ENCODE results near the gene NLRP12. TPM values are rescaled to one million over a fixed set of nuclear protein-coding genes. Genes with fewer than 3 reads are reported as not detected.

NLRP12 gene
- total and polyA plus RNA-seq, 10 of the 15 experiments (the other 5 are each of a cell fraction or from before 2014, with no cell fraction given): not detected

GRCh38 chr19:53847555-53847954, 23.4 kb upstream of the NLRP12 start (continued):
- TF ChIP-seq NR2C1 (IDR thresholded peaks at IDR 0.05): no peak
- TF ChIP-seq NFYB (IDR thresholded peaks at IDR 0.05; ENCODE audit: insufficient read depth, low read depth, low read length): no peak
- TF ChIP-seq SP1 (IDR thresholded peaks at IDR 0.05; ENCODE audit: low read depth, low read length): no peak
- no peak for TF ChIP-seq HDAC2 (IDR thresholded peaks at IDR 0.05)
- TF ChIP-seq MEF2B (IDR thresholded peaks at IDR 0.05; ENCODE audit: partially characterized antibody, poor library complexity, severe bottlenecking): no peak
- TF ChIP-seq GABPA (IDR thresholded peaks at IDR 0.05; ENCODE audit: low read depth): no peak
- no peak for TF ChIP-seq MTA2 (IDR thresholded peaks at IDR 0.05; ENCODE audit: low read depth)

GRCh38 chr19:53844849-53845246, 20.7 kb upstream of the NLRP12 start:
- TF ChIP-seq RAD21 (IDR thresholded peaks at IDR 0.05; ENCODE audit: insufficient read depth, low read depth, low read length) (no peak), ZBED1 (IDR thresholded peaks at IDR 0.05; ENCODE audit: borderline replicate concordance) (no peak), SPI1 (IDR thresholded peaks at IDR 0.05; ENCODE audit: borderline replicate concordance, insufficient read depth, low read depth, low read length) (no peak), NFYA (IDR thresholded peaks at IDR 0.05; ENCODE audit: borderline replicate concordance, low read depth, low read length) (no peak), MTA2 (IDR thresholded peaks at IDR 0.05; ENCODE audit: low read depth) (no peak), TAF1 (IDR thresholded peaks at IDR 0.05; ENCODE audit: borderline replicate concordance, low read depth, low read length) (no peak), PAX5 (IDR thresholded peaks at IDR 0.05; ENCODE audit: borderline replicate concordance, low read depth, low read length) (no peak), NR2C1 (IDR thresholded peaks at IDR 0.05) (no peak), NRF1 (conservative IDR thresholded peaks at IDR 0.05; ENCODE audit: low read depth, low read length) (no peak), RB1 (IDR thresholded peaks at IDR 0.05; ENCODE audit: borderline replicate concordance) (no peak), BCLAF1 (IDR thresholded peaks at IDR 0.05) (no peak), PKNOX1 (IDR thresholded peaks at IDR 0.05) (no peak), SP1 (IDR thresholded peaks at IDR 0.05; ENCODE audit: low read depth, low read length) (no peak)
- Histone ChIP-seq H3K4me2 (ENCODE audit: control insufficient read depth, insufficient read depth) (no peak overlapping the region), H3K79me2 (ENCODE audit: control insufficient read depth, insufficient read depth, low read length) (no peaks in the 10 kb centered on the region), H3K4me1 (ENCODE audit: control insufficient read depth, insufficient read depth, low read length) (no peaks in the 10 kb centered on the region), H3K27me3 (replicated peaks in 1 of 2; ENCODE audit: control insufficient read depth in 2 of 2, insufficient read depth in 2 of 2, low read length in 1 of 2) (no peaks in the 10 kb centered on the region), H3K9ac (ENCODE audit: control insufficient read depth, insufficient read depth, low read length) (no peak overlapping the region), H3K9me3 (replicated peaks; ENCODE audit: control insufficient read depth, insufficient read depth, low read length) (no peaks in the 10 kb centered on the region; the same call in 2 of the 3 replicates), H3K36me3 (ENCODE audit: control insufficient read depth in 2 of 2, insufficient read depth in 2 of 2, low read length in 1 of 2) (no peaks in the 10 kb centered on the region), H4K20me1 (ENCODE audit: control insufficient read depth, insufficient read depth) (no peaks in the 10 kb centered on the region), H2AFZ (ENCODE audit: control insufficient read depth, low read depth, low read length) (no peak overlapping the region), H3K4me3 (no peak overlapping the region), H3K27ac (ENCODE audit: control insufficient read depth, insufficient read depth) (no peak overlapping the region)
- ATAC-seq (no peak), DNase-seq (ENCODE audit: low read depth, low spot score) (no peak), FAIRE-seq (no peak)
- intact Hi-C loops (cut with micrococcal nuclease; ENCODE audit: unreplicated experiment) (no loop called here), in situ Hi-C loops (cut with MboI) (no loop called here)
- ChIA-PET RAD21 (ENCODE audit: unreplicated experiment) (no interaction called here), POLR2A (no interaction called here), SMC1A (ENCODE audit: uncharacterized antibody, unreplicated experiment) (no interaction called here), CTCF (no interaction called here)
- BruUV-seq (replicated peaks): no TSS peak
- 44% methylated on average over 9 of the region's 9 CpGs for WGBS (ENCODE audit: insufficient coverage, insufficient replicate concordance, low lambda C conversion rate, missing lambda C conversion rate)

All from GM12878 (cell line).